ENCODE results near the gene ZFP91. TPM values are rescaled to one million over a fixed set of nuclear protein-coding genes. Genes with fewer than 3 reads are reported as not detected.

The ZFP91 gene
- total and polyA plus RNA-seq, 2 donors (not counting 3 experiments of a cell fraction or from before 2014, with no cell fraction given), result 20.2 to 52.0 TPM

DNA sequence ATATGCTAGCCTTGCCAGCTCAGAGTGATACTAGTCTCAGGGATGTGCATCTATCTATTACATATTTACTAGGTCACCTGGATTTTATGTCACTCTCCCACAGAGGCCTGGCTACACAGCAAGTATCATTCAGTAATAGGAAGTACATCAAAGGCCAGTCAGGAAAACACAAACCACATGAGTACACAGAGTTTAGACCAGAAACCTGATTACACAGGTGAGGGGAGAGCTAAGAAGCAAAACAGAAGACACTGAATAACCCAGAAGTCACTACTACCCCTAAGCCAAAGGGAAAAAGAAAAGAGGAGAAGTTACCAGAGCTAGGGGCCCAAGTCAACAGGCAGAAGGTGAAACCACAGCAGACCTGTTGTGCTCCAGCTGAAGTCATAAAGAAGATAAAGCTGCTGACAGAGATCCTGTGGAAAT lies 16.5 kb upstream of the ZFP91 start:
- no peaks in the 10 kb centered on the region for H3K4me1 ChIP-seq (ENCODE audit: control insufficient read depth, extremely low read depth, insufficient read depth, low read length)
- no peaks in the 10 kb centered on the region for H3K9me1 ChIP-seq (replicated peaks; ENCODE audit: control insufficient read depth, extremely low read depth, insufficient read depth, low read length)
- no peaks in the 10 kb centered on the region for H4K20me1 ChIP-seq (replicated peaks; ENCODE audit: control insufficient read depth, extremely low read depth, insufficient read depth, low read length)
- intact Hi-C loops (cut with micrococcal nuclease) (no loop called here), dilution Hi-C loops (cut with MboI; ENCODE audit: extremely low pct_ligation_motif_present, low sequenced_read_pairs) (no loop called here)
- no TSS peak for BruUV-seq (replicated peaks)
- H3K4me3 ChIP-seq (replicated peaks in 1 of 3; ENCODE audit: insufficient read depth in 1 of 3, low read depth in 1 of 3, low read length in 3 of 3), result no peak overlapping the region
- POLR2A ChIA-PET, result no interaction called here
- H3K36me3 ChIP-seq (ENCODE audit: control insufficient read depth in 2 of 2, extremely low read depth in 1 of 2, insufficient read depth in 2 of 2, low read length in 2 of 2), result no peaks in the 10 kb centered on the region
- no peaks in the 10 kb centered on the region for H3K79me2 ChIP-seq (ENCODE audit: control insufficient read depth, insufficient read depth, low read length)
- no peaks in the 10 kb centered on the region for H3K9me3 ChIP-seq (replicated peaks; ENCODE audit: control insufficient read depth, insufficient read depth, low read length)
- no peak overlapping the region for H2AFZ ChIP-seq (ENCODE audit: low read depth, low read length)
- H3K27me3 ChIP-seq (ENCODE audit: control insufficient read depth in 2 of 2, insufficient read depth in 2 of 2, low read length in 2 of 2), result no peaks in the 10 kb centered on the region
- no peak for FAIRE-seq
- no peak for DNase-seq (ENCODE audit: low read depth, low spot score)
- H3K4me2 ChIP-seq (ENCODE audit: insufficient read depth, low read length), result no peak overlapping the region
- CTCF ChIA-PET, result no interaction called here
- no peak for TF ChIP-seq MYC (IDR thresholded peaks at IDR 0.05; ENCODE audit: low read depth, low read length)
- no peak for TF ChIP-seq GATA2 (IDR thresholded peaks at IDR 0.05; ENCODE audit: insufficient read depth, insufficient read length, low read depth, low read length)
- TF ChIP-seq POLR2A (IDR thresholded peaks at IDR 0.05; ENCODE audit: low read depth, low read length), result no peak
- TF ChIP-seq JUN (IDR thresholded peaks at IDR 0.05; ENCODE audit: borderline replicate concordance, insufficient read depth, insufficient read length, low read depth), result no peak
- TF ChIP-seq MAX (IDR thresholded peaks at IDR 0.05; ENCODE audit: insufficient read depth, insufficient read length), result no peak
- TF ChIP-seq EZH2 (IDR thresholded peaks at IDR 0.05; ENCODE audit: borderline replicate concordance, low read depth, low read length, severe bottlenecking), result no peak
- no peak for TF ChIP-seq FOS (IDR thresholded peaks at IDR 0.05; ENCODE audit: borderline replicate concordance, insufficient read depth, low read length)
- no peak for TF ChIP-seq CTCF (IDR thresholded peaks at IDR 0.05; ENCODE audit: extremely low read depth in 1 of 2, insufficient read depth in 1 of 2, low read depth in 1 of 2, low read length in 2 of 2)
- TF ChIP-seq POLR2AphosphoS5 (IDR thresholded peaks at IDR 0.05; ENCODE audit: insufficient read depth, low read depth, low read length), result no peak
- H3K9ac ChIP-seq (replicated peaks; ENCODE audit: extremely low read depth, insufficient read depth, low read length), result no peak overlapping the region
- no peak overlapping the region for H3K27ac ChIP-seq (ENCODE audit: insufficient read depth, low read depth, low read length)

Measured in endothelial cell of umbilical vein (primary cell).